GM18498 (cell line): ENCODE data around the gene CLDN25.

Experiments used
- ATAC-seq: cut with Tn5 transposase; IDR thresholded peaks from one replicate; pipeline ENCODE4 v1.9.1; 2021; ENCODE audit warnings: mild to moderate bottlenecking, moderate library complexity; ENCODE audit not compliant: unreplicated experiment

Gene CLDN25

DNA sequence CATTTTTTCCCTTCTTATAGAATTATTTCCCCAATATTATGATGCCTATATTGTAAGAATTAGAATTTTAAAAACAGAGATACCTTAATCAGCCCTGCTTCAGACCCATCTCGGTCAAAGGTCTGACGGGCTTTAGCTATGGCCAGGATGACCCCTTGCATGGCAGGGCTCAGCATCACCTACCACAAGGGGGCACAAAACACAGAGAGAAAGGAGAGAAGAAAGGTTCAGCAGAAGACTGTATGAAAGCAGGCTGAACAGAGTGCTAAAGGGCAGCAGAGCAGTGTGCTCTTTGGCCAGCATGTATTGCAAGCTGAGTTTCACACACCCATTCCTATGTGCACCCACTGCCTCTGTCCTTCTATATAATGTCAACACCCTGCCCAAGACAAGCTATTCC, 26.8 kb downstream of the CLDN25 start:
- no peak for ATAC-seq

DNA sequence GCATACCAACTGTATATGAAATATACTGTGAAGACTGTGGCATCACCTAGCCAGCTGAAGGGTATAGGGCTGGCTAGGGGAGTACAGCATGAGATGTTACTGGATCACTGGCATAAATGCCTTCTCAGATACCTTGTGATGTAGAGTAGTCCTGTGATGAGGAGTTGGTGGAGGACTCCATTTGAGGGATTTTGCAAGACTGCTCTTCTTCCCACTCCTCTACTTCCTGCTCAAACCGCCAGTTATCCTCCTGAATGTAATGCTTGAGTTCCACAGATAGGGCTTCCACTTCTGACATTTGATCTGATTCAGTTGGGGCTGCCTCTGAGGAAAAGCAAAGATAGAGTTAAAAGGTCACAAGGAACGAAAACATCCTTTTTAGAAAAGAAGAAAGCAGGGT, 29.3 kb downstream of the CLDN25 start:
- no peak for ATAC-seq

DNA sequence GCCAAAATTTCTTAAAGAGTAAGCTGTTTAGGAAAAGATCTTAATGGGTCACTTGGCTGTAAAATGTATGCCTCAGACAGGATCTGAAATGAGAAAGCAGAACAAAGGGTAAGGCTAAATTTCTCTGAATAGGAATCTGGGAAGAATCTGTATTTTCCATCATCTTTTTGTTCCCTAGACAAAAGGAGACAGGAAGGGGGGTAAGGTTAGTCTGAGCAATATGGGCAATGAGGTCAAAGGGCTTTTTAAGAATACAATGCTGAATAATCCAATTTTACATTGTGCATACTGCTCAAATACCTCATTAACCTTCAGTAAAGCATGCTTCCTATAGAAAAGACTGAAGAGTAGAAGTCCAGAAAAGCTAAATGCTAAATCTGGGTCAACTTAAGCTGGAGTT, 34.6 kb downstream of the CLDN25 start:
- no peak for ATAC-seq

GRCh38 chr11:113817162-113817561, 37.6 kb downstream of the CLDN25 start:
- ATAC-seq = no peak

DNA sequence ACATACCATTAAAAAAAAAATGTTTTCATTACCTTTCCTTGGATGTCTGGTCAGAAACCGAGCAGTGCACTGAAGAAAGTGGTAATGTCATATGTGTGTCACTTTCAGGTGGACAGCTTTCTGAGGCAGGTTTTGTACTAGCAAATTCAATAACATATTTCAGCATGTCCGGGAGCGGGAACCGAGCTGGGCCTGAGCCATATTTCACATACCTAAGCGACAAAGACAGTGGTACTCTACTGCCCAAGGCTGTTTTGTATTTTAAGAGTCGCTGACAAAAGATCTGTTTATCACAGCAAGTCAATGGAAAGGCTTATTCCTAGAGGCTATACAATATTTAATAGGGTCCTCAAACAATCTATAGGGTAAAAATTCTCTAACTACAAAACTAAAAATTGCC, 38.0 kb downstream of the CLDN25 start:
- no peak for ATAC-seq

DNA sequence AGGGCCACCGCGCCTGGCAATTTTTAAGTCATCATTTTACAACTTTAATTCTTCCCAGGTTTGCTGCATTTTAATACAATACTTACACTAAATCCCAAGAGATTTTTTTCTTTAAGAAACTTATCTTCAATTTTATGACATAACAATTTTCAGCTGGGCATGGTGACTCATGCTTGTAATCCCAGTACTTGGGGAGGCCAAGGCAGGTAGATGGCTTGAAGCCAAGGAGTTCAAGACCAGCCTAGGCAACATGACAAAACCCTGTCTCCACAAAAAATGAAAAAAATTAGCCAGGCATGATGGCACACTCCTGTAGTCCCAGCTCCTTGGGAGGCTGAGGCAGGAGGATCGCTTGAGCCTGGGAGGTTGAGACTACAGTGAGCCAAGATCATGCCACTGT, 38.8 kb downstream of the CLDN25 start:
- no peak for ATAC-seq

GRCh38 chr11:113827477-113827876, 47.9 kb downstream of the CLDN25 start:
- ATAC-seq = no peak

DNA sequence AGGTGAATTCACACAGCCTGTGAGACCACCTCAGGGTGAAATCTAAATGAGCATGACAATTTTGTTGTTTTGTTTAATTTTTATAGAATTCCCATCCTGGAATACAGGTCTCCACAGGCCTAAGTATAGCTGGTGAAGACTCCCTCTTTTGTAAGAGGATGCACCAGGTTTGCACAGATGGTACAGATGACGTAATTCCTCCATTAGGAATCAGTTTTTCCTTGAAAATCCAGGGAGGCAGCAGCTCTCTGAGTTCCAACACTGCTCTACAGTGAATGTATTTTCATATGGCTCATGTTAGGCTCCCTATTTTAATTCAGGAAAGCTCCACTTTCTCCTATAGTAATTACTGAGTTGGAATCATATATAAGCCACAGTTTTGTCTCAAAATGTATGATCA, 48.6 kb downstream of the CLDN25 start:
- no peak for ATAC-seq

DNA sequence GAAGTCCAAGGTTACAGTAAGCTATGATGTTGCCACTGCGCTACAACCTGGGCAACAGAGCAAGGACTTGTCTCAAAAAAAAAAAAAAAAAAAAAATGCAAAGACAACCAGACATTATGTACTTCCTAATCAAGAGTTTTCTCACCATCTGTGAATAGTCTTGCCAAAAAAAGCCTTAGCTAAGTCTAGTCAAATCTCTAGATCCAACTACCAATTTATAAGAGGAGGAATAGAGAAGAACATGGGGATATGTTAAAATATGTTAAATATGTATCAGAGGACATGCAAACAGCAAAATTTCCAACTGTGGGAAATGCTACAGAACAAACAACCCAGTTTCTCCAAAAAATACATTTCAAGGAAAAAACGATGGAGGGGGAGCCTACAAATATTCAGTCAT, 50.2 kb downstream of the CLDN25 start:
- ATAC-seq = no peak
